GM23338 (cell line): ENCODE data around the gene IFITM10. TPM values are rescaled to one million over a fixed set of nuclear protein-coding genes. Genes with fewer than 3 reads are reported as not detected.

Experiments used
- ATAC-seq: fragments of 200-7000 bp; cut with Tn5 transposase; 3 replicates; pipeline ENCODE4 v1.9.1; 2020
- DNase-seq: peaks from one replicate; pipeline ENCODE4 v3.0.0-alpha.2; 2015; ENCODE audit warnings: low spot score
- H2AFZ ChIP-seq: fragments of 200-600 bp; sonication (generic); 2 replicates; pipeline ENCODE4 v1.8.0; 2016; ENCODE audit warnings: antibody characterized with exemption, mild to moderate bottlenecking, moderate library complexity
- H3F3A ChIP-seq: fragments of 200-600 bp; sonication (generic); replicated peaks from 2 replicates; pipeline ENCODE4 v1.8.0; 2017; ENCODE audit warnings: antibody characterized with exemption, mixed run types, low read depth
- H3K27ac ChIP-seq: fragments of 200-600 bp; sonication (generic); 2 replicates; pipeline ENCODE4 v1.6.1; 2016; ENCODE audit warnings: low read depth
- H3K27me3 ChIP-seq: fragments of 200-600 bp; sonication (generic); 2 replicates; pipeline ENCODE4 v1.8.0; 2016; ENCODE audit warnings: mild to moderate bottlenecking, mixed run types, moderate library complexity; ENCODE audit not compliant: insufficient read depth
- H3K36me3 ChIP-seq: fragments of 200-600 bp; sonication (generic); 2 replicates; pipeline ENCODE4 v1.8.0; 2016; ENCODE audit warnings: mild to moderate bottlenecking; ENCODE audit not compliant: insufficient read depth
- H3K4me1 ChIP-seq: fragments of 200-600 bp; sonication (generic); 2 replicates; pipeline ENCODE4 v1.8.0; 2016; ENCODE audit warnings: mild to moderate bottlenecking, moderate library complexity; ENCODE audit not compliant: insufficient read depth
- H3K4me2 ChIP-seq: fragments of 200-600 bp; sonication (generic); 2 replicates; pipeline ENCODE4 v1.7.1; 2017; ENCODE audit warnings: mixed run types
- H3K4me3 ChIP-seq: fragments of 200-600 bp; sonication (generic); 2 replicates; pipeline ENCODE4 v1.6.1; 2016; ENCODE audit warnings: mixed run types
- H3K79me2 ChIP-seq: fragments of 200-600 bp; sonication (generic); replicated peaks from 2 replicates; pipeline ENCODE4 v1.8.0; 2017; ENCODE audit warnings: mild to moderate bottlenecking; ENCODE audit not compliant: insufficient read depth
- H3K9me2 ChIP-seq: fragments of 200-600 bp; sonication (generic); 2 replicates; pipeline ENCODE4 v1.8.0; 2017; ENCODE audit not compliant: insufficient read depth
- H4K20me1 ChIP-seq: fragments of 200-600 bp; sonication (generic); replicated peaks from 2 replicates; pipeline ENCODE4 v1.8.0; 2017; ENCODE audit warnings: mild to moderate bottlenecking; ENCODE audit not compliant: insufficient read depth
- H3K27ac Mint-ChIP-seq: 2 replicates; pipeline ENCODE4 v1.8.0; 2020; ENCODE audit warnings: inconsistent platforms, mild to moderate bottlenecking, moderate library complexity, mixed read lengths
- H3K27me3 Mint-ChIP-seq: 3 replicates; pipeline ENCODE4 v1.8.0; 2022; ENCODE audit warnings: low read depth, mild to moderate bottlenecking, moderate library complexity, mixed read lengths, inconsistent platforms; ENCODE audit not compliant: insufficient read depth, poor library complexity
- H3K36me3 Mint-ChIP-seq: 3 replicates; pipeline ENCODE4 v1.8.0; 2021; ENCODE audit warnings: low read depth, mild to moderate bottlenecking, inconsistent platforms, moderate library complexity, mixed read lengths
- H3K4me1 Mint-ChIP-seq: 3 replicates; pipeline ENCODE4 v1.8.0; 2020; ENCODE audit warnings: mild to moderate bottlenecking, inconsistent platforms, mixed read lengths
- H3K4me3 Mint-ChIP-seq: 3 replicates; pipeline ENCODE4 v1.8.0; 2021; ENCODE audit warnings: moderate library complexity, mild to moderate bottlenecking, inconsistent platforms, mixed read lengths
- H3K9me3 Mint-ChIP-seq: 3 replicates; pipeline ENCODE4 v1.8.0; 2020; ENCODE audit warnings: moderate library complexity, mild to moderate bottlenecking, inconsistent platforms, mixed read lengths
- CREB1 ChIP-seq: fragments of 250-450 bp; sonication (Bioruptor Pico); IDR thresholded peaks from 2 replicates; pipeline ENCODE4 v1.5.0; 2020; ENCODE audit warnings: low read depth, mild to moderate bottlenecking, moderate library complexity
- CTCF ChIP-seq, 2 experiments: fragments of 200-600 bp in 1 of 2; sonication (generic) in 1 of 2; conservative IDR thresholded peaks; 2 replicates each; pipeline versions ENCODE4 v1.5.1 to v1.6.1; 2016 to 2017; ENCODE audit warnings: antibody characterized with exemption in 2 of 2, low read depth in 2 of 2, mild to moderate bottlenecking in 2 of 2, moderate library complexity in 1 of 2
- ETS1 ChIP-seq: IDR thresholded peaks from 2 replicates; pipeline ENCODE4 v1.6.1; 2016; ENCODE audit warnings: antibody characterized with exemption
- JUNB ChIP-seq: IDR thresholded peaks from one replicate; pipeline ENCODE4 v1.6.1; 2016; ENCODE audit warnings: antibody characterized with exemption; ENCODE audit not compliant: unreplicated experiment
- POLR2AphosphoS5 ChIP-seq: IDR thresholded peaks from 2 replicates; pipeline ENCODE4 v1.6.1; 2016; ENCODE audit warnings: antibody characterized with exemption, low read depth
- REST ChIP-seq: IDR thresholded peaks from one replicate; pipeline ENCODE4 v1.6.1; 2018; ENCODE audit warnings: antibody characterized with exemption; ENCODE audit not compliant: unreplicated experiment
- STAT1 ChIP-seq: IDR thresholded peaks from one replicate; pipeline ENCODE4 v1.6.1; 2016; ENCODE audit warnings: antibody characterized with exemption; ENCODE audit not compliant: unreplicated experiment
- ZNF331 ChIP-seq: fragments of 250-450 bp; sonication (Bioruptor Pico); IDR thresholded peaks from 2 replicates; pipeline ENCODE4 v1.5.0; 2020; ENCODE audit warnings: low read depth, mild to moderate bottlenecking, moderate library complexity
- ZNF462 ChIP-seq: fragments of 250-450 bp; sonication (Bioruptor Pico); IDR thresholded peaks from 2 replicates; pipeline ENCODE4 v1.5.0; 2020; ENCODE audit warnings: mild to moderate bottlenecking, moderate library complexity
- polyA plus RNA-seq: library from polyadenylated mRNA; unstranded; fragments of >200 nt; fragmentation: Nextera tagmentation; extraction: Ambion mirVana; gene quantifications from 2 replicates; pipeline ENCODE4 v1.2.1, GENCODE V29; 2016
- total RNA-seq: library from RNA; depleted of rRNA; stranded (reverse); fragments of >200 nt; shearing (Covaris generic); gene quantifications from 2 replicates; pipeline ENCODE4 v1.2.3, GENCODE V29; 2014

IFITM10 gene
- total and polyA plus RNA-seq, 2 experiments from 2014 or later: 0.06 TPM; not detected in 1

- Histone ChIP-seq H3K4me1 (no peaks in the 10 kb centered on the region), H3K79me2 (no peaks in the 10 kb centered on the region), H3F3A (peaks cover 8% of the 10 kb centered on the region; the same call in 1 of the 2 replicates), H3K36me3 (no peaks in the 10 kb centered on the region), H3K4me2 (no peak overlapping the region), H3K27ac (no peak overlapping the region), H2AFZ (no peak overlapping the region), H4K20me1 (no peaks in the 10 kb centered on the region), H3K4me3 (no peak overlapping the region), H3K9me2 (no peaks in the 10 kb centered on the region; the same call in 1 of the 2 replicates), H3K27me3 (no peaks in the 10 kb centered on the region)
- H3K4me3 Mint-ChIP-seq: no peak overlapping the region
- H3K27ac Mint-ChIP-seq: no peak overlapping the region
- DNase-seq (no peak), ATAC-seq (no peak)
- H3K4me1 Mint-ChIP-seq: no peaks in the 10 kb centered on the region; the same call in 2 of the 3 replicates
- H3K9me3 Mint-ChIP-seq: peaks cover 10% of the 10 kb centered on the region
- H3K36me3 Mint-ChIP-seq: no peaks in the 10 kb centered on the region
- TF ChIP-seq ZNF331 (CRISPR knock-in tag) (no peak), REST (no peak), POLR2AphosphoS5 (no peak), STAT1 (no peak), ZNF462 (no peak), ETS1 (no peak), CTCF (conservative IDR thresholded peaks at IDR 0.05; ENCODE audit: low read depth in 2 of 2) (no peak), JUNB (no peak), CREB1 (CRISPR knock-in tag) (no peak)
- H3K27me3 Mint-ChIP-seq: peaks cover 13% of the 10 kb centered on the region
Observed at GRCh38 chr11:1731451-1732059, 18.8 kb downstream of the IFITM10 start.
